Neural cell (in vitro differentiated cells): ENCODE results near the gene FAM83G. TPM values are rescaled to one million over a fixed set of nuclear protein-coding genes. Genes with fewer than 3 reads are reported as not detected.

Source experiments
- H2AFZ ChIP-seq: fragments of 200-600, 300-800 bp; sonication (generic), shearing (Covaris generic); 2 replicates; pipeline ENCODE4 v1.6.0; 2014; ENCODE audit warnings: low read depth, mild to moderate bottlenecking, antibody characterized with exemption, low read length, moderate library complexity
- H3F3A ChIP-seq: fragments of 200-600 bp; shearing (Covaris generic); 2 replicates; pipeline ENCODE4 v1.6.1; 2016; ENCODE audit warnings: mild to moderate bottlenecking, moderate library complexity, mixed read lengths, antibody characterized with exemption, low read length; ENCODE audit not compliant: insufficient read depth, poor library complexity, severe bottlenecking
- H3K27ac ChIP-seq: fragments of 200-600, 300-800 bp; sonication (generic), shearing (Covaris generic); 2 replicates; pipeline ENCODE4 v1.5.1; 2014; ENCODE audit warnings: mild to moderate bottlenecking, low read length, moderate library complexity
- H3K27me3 ChIP-seq: fragments of 300-800, 200-600 bp; sonication (generic), shearing (Covaris generic); 2 replicates; pipeline ENCODE4 v1.6.0; 2014; ENCODE audit warnings: mild to moderate bottlenecking, low read depth, low read length, moderate library complexity; ENCODE audit not compliant: insufficient read depth
- H3K36me3 ChIP-seq: fragments of 300-800, 200-600 bp; sonication (generic), shearing (Covaris generic); 2 replicates; pipeline ENCODE4 v1.5.1; 2014; ENCODE audit warnings: mild to moderate bottlenecking, antibody characterized with exemption, low read length, moderate library complexity; ENCODE audit not compliant: insufficient read depth
- H3K4me2 ChIP-seq: fragments of 300-800, 200-600 bp; sonication (generic), shearing (Covaris generic); 2 replicates; pipeline ENCODE4 v1.6.0; 2014; ENCODE audit warnings: mild to moderate bottlenecking, low read length
- H3K4me3 ChIP-seq: fragments of 300-800, 200-600 bp; sonication (generic), shearing (Covaris generic); 2 replicates; pipeline ENCODE4 v1.5.1; 2014; ENCODE audit warnings: mild to moderate bottlenecking, low read length, moderate library complexity
- H3K79me2 ChIP-seq: fragments of 200-600 bp; shearing (Covaris generic); replicated peaks from 2 replicates; pipeline ENCODE4 v1.6.0; 2014; ENCODE audit warnings: mild to moderate bottlenecking, low read length, moderate library complexity; ENCODE audit not compliant: insufficient read depth
- H3K9ac ChIP-seq: fragments of 300-800, 200-600 bp; sonication (generic), shearing (Covaris generic); 2 replicates; pipeline ENCODE4 v1.6.1; 2016; ENCODE audit warnings: mild to moderate bottlenecking, low read length, mixed read lengths
- H3K9me2 ChIP-seq: fragments of 200-600 bp; shearing (Covaris generic); 2 replicates; pipeline ENCODE4 v1.6.1; 2016; ENCODE audit warnings: mild to moderate bottlenecking, low read length, mixed read lengths; ENCODE audit not compliant: insufficient read depth
- H3K9me3 ChIP-seq: fragments of 200-600, 300-800 bp; sonication (generic), shearing (Covaris generic); 2 replicates; pipeline ENCODE4 v1.6.1; 2016; ENCODE audit warnings: mild to moderate bottlenecking, mixed run types, low read length, moderate library complexity, mixed read lengths
- H4K20me1 ChIP-seq: fragments of 200-600 bp; shearing (Covaris generic); 2 replicates; pipeline ENCODE4 v1.6.1; 2016; ENCODE audit warnings: mild to moderate bottlenecking, mixed run types; ENCODE audit not compliant: insufficient read depth
- EP300 ChIP-seq: fragments of 450-650 bp; conservative IDR thresholded peaks from 2 replicates; pipeline ENCODE4 v1.6.1; 2014; ENCODE audit warnings: antibody characterized with exemption, mild to moderate bottlenecking, moderate library complexity; ENCODE audit not compliant: poor library complexity, severe bottlenecking
- EZH2 ChIP-seq: fragments of 200-600, 300-800 bp; shearing (Covaris generic), sonication (generic); IDR thresholded peaks from 2 replicates; pipeline ENCODE4 v1.6.1; 2014; ENCODE audit warnings: antibody characterized with exemption, low read length, borderline replicate concordance, mild to moderate bottlenecking; ENCODE audit not compliant: insufficient read depth, poor library complexity, severe bottlenecking
- MXI1 ChIP-seq: fragments of 450-650 bp; conservative IDR thresholded peaks from 2 replicates; pipeline ENCODE4 v1.6.1; 2014; ENCODE audit warnings: antibody characterized with exemption, mild to moderate bottlenecking; ENCODE audit not compliant: poor library complexity, severe bottlenecking
- POLR2AphosphoS5 ChIP-seq: IDR thresholded peaks from 2 replicates; pipeline ENCODE4 v1.6.1; 2012
- RAD21 ChIP-seq: fragments of 450-650 bp; conservative IDR thresholded peaks from 2 replicates; pipeline ENCODE4 v1.6.1; 2014; ENCODE audit warnings: antibody characterized with exemption, mild to moderate bottlenecking, moderate library complexity
- SMC3 ChIP-seq: fragments of 450-650 bp; conservative IDR thresholded peaks from 2 replicates; pipeline ENCODE4 v1.6.1; 2014; ENCODE audit warnings: antibody characterized with exemption, mild to moderate bottlenecking, moderate library complexity; ENCODE audit not compliant: poor library complexity
- TAF1 ChIP-seq: IDR thresholded peaks from 2 replicates; pipeline ENCODE4 v1.6.1; 2012; ENCODE audit warnings: low read depth
- polyA plus RNA-seq: library from polyadenylated mRNA; depleted of rRNA; stranded (reverse); fragments of >200 nt; gene quantifications from 2 replicates; pipeline ENCODE4 v1.2.3, GENCODE V29; 2014
- TF ChIP-seq, protein P1 (sequence below): fragments of 450-650 bp; IDR thresholded peaks from 2 replicates; pipeline ENCODE4 v1.5.1; 2014; ENCODE audit warnings: antibody characterized with exemption, mild to moderate bottlenecking, moderate library complexity; ENCODE audit not compliant: poor library complexity, severe bottlenecking
- TF ChIP-seq, protein P2 (sequence below): IDR thresholded peaks from 2 replicates; pipeline ENCODE4 v1.6.1; 2012; ENCODE audit warnings: borderline replicate concordance

FAM83G gene
- polyA plus RNA-seq, 1 donor from 2014 or later, result not detected

DNA sequence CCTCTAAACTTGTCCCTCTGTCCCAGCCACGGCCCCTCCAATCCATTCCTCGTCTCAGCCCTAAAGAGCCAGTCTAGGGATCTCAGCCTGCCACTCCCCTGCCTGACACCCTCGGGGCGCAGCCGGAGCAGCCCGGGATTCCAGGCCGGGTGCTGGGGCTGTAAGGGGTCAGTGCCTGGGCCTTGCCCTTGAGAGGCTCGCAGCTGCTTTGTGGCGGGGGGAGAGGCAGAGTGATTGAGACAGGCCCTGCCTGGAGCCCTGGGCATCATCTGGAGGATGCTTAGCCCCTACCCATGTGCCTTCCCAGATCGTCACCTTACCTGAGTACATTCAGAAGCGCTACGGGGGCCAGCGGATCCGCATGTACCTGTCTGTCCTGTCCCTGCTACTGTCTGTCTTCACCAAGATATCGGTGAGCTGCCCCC, 44.3 kb downstream of the FAM83G start:
- Histone ChIP-seq H4K20me1 (no peaks in the 10 kb centered on the region), H3F3A (no peaks in the 10 kb centered on the region), H3K4me3 (no peak overlapping the region), H2AFZ (no peak overlapping the region), H3K9ac (no peak overlapping the region), H3K4me2 (no peak overlapping the region), H3K27ac (no peak overlapping the region), H3K9me3 (no peaks in the 10 kb centered on the region), H3K36me3 (no peaks in the 10 kb centered on the region), H3K9me2 (no peaks in the 10 kb centered on the region), H3K27me3 (no peaks in the 10 kb centered on the region), H3K79me2 (no peaks in the 10 kb centered on the region)
- no peak for TF ChIP-seq POLR2AphosphoS5
- no peak for TF ChIP-seq EP300
- TF ChIP-seq SMC3, result no peak
- no peak for TF ChIP-seq EZH2
- TF ChIP-seq, protein P1, sequence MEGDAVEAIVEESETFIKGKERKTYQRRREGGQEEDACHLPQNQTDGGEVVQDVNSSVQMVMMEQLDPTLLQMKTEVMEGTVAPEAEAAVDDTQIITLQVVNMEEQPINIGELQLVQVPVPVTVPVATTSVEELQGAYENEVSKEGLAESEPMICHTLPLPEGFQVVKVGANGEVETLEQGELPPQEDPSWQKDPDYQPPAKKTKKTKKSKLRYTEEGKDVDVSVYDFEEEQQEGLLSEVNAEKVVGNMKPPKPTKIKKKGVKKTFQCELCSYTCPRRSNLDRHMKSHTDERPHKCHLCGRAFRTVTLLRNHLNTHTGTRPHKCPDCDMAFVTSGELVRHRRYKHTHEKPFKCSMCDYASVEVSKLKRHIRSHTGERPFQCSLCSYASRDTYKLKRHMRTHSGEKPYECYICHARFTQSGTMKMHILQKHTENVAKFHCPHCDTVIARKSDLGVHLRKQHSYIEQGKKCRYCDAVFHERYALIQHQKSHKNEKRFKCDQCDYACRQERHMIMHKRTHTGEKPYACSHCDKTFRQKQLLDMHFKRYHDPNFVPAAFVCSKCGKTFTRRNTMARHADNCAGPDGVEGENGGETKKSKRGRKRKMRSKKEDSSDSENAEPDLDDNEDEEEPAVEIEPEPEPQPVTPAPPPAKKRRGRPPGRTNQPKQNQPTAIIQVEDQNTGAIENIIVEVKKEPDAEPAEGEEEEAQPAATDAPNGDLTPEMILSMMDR, result no peak
- TF ChIP-seq TAF1, result no peak
- TF ChIP-seq RAD21, result no peak
- no peak for TF ChIP-seq MXI1
- TF ChIP-seq, protein P2, sequence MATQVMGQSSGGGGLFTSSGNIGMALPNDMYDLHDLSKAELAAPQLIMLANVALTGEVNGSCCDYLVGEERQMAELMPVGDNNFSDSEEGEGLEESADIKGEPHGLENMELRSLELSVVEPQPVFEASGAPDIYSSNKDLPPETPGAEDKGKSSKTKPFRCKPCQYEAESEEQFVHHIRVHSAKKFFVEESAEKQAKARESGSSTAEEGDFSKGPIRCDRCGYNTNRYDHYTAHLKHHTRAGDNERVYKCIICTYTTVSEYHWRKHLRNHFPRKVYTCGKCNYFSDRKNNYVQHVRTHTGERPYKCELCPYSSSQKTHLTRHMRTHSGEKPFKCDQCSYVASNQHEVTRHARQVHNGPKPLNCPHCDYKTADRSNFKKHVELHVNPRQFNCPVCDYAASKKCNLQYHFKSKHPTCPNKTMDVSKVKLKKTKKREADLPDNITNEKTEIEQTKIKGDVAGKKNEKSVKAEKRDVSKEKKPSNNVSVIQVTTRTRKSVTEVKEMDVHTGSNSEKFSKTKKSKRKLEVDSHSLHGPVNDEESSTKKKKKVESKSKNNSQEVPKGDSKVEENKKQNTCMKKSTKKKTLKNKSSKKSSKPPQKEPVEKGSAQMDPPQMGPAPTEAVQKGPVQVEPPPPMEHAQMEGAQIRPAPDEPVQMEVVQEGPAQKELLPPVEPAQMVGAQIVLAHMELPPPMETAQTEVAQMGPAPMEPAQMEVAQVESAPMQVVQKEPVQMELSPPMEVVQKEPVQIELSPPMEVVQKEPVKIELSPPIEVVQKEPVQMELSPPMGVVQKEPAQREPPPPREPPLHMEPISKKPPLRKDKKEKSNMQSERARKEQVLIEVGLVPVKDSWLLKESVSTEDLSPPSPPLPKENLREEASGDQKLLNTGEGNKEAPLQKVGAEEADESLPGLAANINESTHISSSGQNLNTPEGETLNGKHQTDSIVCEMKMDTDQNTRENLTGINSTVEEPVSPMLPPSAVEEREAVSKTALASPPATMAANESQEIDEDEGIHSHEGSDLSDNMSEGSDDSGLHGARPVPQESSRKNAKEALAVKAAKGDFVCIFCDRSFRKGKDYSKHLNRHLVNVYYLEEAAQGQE, result no peak

DNA sequence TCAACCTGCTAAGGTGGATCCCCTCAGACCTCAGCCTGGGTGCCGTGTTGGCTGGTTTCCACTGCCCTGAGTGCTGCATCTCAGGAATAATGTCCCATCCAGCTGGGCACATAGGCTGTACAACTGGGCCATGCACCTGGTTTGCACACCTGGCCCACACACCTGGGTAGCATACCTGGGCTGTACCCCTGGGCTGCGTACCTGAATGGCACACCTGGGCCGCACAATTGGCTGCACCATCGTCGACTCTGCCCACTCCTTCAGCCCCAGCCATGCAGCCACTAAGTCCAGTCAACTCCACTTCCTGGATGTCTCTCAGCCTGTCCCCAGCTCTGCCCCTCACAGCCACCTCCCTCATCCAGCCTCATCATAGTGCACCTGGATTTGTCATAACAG, 44.7 kb downstream of the FAM83G start:
- Histone ChIP-seq H3K4me3 (no peak overlapping the region), H2AFZ (no peak overlapping the region), H3K9me3 (no peaks in the 10 kb centered on the region), H4K20me1 (no peaks in the 10 kb centered on the region), H3K9ac (no peak overlapping the region), H3K27me3 (no peaks in the 10 kb centered on the region), H3K36me3 (no peaks in the 10 kb centered on the region), H3K27ac (no peak overlapping the region), H3K9me2 (no peaks in the 10 kb centered on the region), H3K4me2 (no peak overlapping the region), H3F3A (no peaks in the 10 kb centered on the region), H3K79me2 (no peaks in the 10 kb centered on the region)
- TF ChIP-seq, protein P2, result no peak
- TF ChIP-seq, protein P1, result no peak
- TF ChIP-seq TAF1 (no peak), EZH2 (no peak), SMC3 (no peak), RAD21 (no peak), MXI1 (no peak), POLR2AphosphoS5 (no peak), EP300 (no peak)
